ENCODE data around the gene CCDC91.

CCDC91 gene

DNA sequence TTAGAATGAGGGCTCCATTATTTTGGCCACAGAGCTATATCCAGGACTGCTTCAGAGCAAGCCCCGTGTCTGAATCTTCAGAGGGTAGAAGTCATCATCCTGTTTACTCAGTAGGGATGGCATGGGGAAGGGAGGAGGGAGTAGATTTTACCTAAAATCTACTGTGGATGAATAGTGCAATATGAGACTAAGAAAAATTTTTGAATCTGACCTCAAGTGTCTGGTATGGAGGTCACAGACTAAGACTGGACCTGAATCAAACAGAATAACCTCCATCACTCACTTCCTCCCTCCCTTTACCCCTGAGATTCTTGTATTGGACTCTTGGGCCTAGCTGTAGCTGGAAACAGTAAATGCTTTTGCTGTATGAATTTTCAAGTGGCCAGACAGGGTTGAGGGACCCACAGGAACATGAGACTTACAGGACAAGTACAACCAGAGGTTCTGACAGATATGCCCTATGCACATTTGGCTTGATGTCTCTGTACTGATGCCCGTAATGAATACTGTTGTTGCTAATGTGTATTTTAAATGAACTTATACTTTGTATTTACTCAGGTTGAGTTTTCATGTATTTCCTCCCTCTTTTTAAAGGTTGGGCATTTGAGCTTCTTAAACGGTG, 78.5 kb downstream of the CCDC91 start:
- DNase-seq (ENCODE audit: low read depth) = no peak
- H3K4me3 ChIP-seq (ENCODE audit: low read depth, low read length) = no peak overlapping the region
- TF ChIP-seq, protein P1, sequence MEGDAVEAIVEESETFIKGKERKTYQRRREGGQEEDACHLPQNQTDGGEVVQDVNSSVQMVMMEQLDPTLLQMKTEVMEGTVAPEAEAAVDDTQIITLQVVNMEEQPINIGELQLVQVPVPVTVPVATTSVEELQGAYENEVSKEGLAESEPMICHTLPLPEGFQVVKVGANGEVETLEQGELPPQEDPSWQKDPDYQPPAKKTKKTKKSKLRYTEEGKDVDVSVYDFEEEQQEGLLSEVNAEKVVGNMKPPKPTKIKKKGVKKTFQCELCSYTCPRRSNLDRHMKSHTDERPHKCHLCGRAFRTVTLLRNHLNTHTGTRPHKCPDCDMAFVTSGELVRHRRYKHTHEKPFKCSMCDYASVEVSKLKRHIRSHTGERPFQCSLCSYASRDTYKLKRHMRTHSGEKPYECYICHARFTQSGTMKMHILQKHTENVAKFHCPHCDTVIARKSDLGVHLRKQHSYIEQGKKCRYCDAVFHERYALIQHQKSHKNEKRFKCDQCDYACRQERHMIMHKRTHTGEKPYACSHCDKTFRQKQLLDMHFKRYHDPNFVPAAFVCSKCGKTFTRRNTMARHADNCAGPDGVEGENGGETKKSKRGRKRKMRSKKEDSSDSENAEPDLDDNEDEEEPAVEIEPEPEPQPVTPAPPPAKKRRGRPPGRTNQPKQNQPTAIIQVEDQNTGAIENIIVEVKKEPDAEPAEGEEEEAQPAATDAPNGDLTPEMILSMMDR (IDR thresholded peaks at IDR 0.05; ENCODE audit: control insufficient read depth, extremely low read depth, insufficient read depth) = no peak

DNA sequence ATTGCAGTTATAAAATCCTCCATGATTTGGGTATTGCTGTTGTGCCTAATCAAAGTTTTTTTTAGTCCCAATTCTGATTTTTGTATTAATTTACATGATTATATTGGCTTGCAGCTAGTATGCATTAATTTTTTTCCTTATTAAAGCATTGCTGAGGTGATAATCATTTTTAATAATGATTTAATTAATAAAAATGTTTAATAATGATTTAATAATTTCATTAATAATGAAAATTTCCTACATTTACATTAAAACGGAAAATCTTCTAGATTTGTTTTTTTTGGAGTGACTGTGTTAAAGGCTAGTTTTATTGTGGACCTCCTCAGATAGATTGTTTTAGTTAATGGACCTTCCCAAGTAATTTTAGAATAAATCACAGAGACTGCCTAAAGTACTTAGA, 79.6 kb downstream of the CCDC91 start:
- TF ChIP-seq, protein P1 (IDR thresholded peaks at IDR 0.05; ENCODE audit: control insufficient read depth, extremely low read depth, insufficient read depth) = no peak
- H3K4me3 ChIP-seq (ENCODE audit: low read depth, low read length) = no peak overlapping the region
- no peak for DNase-seq (ENCODE audit: low read depth)

DNA sequence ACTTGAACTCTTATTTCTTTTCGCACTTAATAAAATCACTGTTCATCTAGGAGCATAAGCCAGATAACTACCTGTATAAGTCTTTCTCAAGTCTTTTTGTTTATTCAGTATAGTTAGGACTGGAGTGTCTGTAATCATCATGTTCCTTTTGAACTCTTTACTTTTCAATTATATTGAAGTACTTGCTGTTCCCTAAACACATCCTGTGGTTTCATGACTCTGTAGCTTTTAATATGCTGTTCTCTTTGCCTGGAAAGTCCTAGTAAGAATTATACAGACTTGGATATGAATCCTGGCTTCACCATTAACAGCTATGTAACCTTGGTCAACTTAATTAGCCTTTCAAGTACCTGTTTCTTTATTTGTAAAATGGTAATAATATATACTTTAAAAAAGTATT, 88.2 kb downstream of the CCDC91 start:
- TF ChIP-seq, protein P1 (IDR thresholded peaks at IDR 0.05; ENCODE audit: control insufficient read depth, extremely low read depth, insufficient read depth) = no peak
- peak; percentile 89 for DNase-seq (ENCODE audit: low read depth)
- no peak overlapping the region for H3K4me3 ChIP-seq (ENCODE audit: low read depth, low read length)

DNA sequence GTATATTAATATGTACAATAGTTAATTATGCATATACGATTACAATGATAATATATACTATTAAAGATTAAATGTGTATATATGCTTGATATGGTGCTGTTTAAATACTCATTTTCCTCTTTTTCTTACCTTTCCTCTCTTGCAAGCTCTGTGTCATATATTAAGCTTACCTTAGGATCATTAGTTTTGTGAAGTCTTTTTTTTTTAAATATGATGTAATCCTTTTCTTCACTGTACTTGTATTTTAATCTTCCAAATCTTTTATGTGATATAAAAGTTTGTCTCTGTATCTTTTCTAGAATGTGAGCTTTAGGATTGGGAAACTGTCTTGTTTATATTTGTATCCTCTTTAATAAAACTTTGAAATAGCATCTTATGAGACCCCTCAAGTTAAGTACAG, 88.7 kb downstream of the CCDC91 start:
- no peak for DNase-seq (ENCODE audit: low read depth)

DNA sequence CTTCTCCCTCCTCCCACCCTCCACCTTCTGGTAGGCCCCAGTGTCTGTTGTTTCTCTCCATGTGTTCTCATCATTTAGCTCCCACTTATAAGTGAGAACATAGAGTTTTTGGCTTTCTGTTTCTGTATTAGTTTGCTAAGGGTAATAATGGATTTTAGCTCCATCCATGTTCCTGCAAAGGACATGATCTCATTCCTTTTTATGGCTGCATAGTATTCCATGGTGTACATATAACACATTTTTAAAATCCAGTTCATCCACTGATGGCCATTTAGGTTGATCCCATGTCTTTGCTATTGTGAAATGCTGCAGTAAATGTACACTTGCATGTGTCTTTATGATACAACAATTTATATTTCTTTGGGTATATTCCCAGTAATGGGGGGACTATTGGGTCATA, 96.1 kb downstream of the CCDC91 start:
- no peak for DNase-seq (ENCODE audit: low read depth)
- no peak overlapping the region for H3K4me3 ChIP-seq (ENCODE audit: low read depth, low read length)
- TF ChIP-seq, protein P1 (IDR thresholded peaks at IDR 0.05; ENCODE audit: control insufficient read depth, extremely low read depth, insufficient read depth) = no peak

More for the DNA sequence above, 88.7 kb downstream of the CCDC91 start:
- no peak overlapping the region for H3K4me3 ChIP-seq (ENCODE audit: low read depth, low read length)
- TF ChIP-seq, protein P1 (IDR thresholded peaks at IDR 0.05; ENCODE audit: control insufficient read depth, extremely low read depth, insufficient read depth) = no peak

DNA sequence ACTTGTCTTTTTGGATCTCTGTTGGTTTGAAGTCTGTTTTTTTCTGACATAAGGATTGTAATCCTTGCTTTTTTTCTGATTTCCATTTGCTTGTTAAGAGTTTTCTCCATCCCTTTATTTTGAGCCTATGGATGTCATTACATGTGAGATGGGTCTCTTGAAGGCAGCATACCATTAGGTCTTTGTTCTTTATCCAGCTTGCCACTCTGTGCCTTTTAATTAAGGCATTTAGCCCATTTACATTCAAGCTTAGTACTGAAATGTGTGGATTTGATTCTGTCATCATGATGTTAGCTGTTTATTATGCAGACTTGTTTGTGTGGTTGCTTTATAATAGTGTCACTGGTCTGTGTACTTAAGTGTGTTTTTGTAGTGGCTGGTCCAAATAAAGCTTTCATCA, 100.0 kb downstream of the CCDC91 start:
- TF ChIP-seq, protein P1 (IDR thresholded peaks at IDR 0.05; ENCODE audit: control insufficient read depth, extremely low read depth, insufficient read depth) = no peak
- no peak overlapping the region for H3K4me3 ChIP-seq (ENCODE audit: low read depth, low read length)
- no peak for DNase-seq (ENCODE audit: low read depth)

DNA sequence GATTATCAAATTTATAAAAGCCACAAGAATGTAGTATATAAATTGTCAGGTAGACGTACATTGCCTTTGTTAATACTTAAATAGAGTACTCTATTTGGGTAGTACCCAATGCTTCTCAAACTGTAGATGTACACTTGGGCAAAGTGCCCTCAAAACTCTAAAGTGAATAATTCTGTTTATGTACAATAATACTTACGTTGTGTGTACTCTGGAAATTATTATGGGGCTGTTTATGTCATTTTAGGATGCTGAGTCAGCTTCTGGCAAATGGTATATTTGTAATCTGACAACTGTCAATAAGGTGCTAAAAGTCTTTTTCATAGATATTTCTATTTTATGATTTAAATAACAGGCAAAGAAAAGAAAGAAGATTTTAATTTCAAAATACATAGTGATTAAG, 102.4 kb downstream of the CCDC91 start:
- DNase-seq (ENCODE audit: low read depth) = no peak
- no peak overlapping the region for H3K4me3 ChIP-seq (ENCODE audit: low read depth, low read length)
- TF ChIP-seq, protein P1 (IDR thresholded peaks at IDR 0.05; ENCODE audit: control insufficient read depth, extremely low read depth, insufficient read depth) = no peak
